Endothelial cell (in vitro differentiated cells): ENCODE results near the gene ALKBH5. TPM values are rescaled to one million over a fixed set of nuclear protein-coding genes. Genes with fewer than 3 reads are reported as not detected.
A peak's percentile ranks its signal among the peaks of the same experiment; 100 is the strongest.

Experiments used
- DNase-seq: peaks from one replicate; pipeline ENCODE4 v3.0.0; 2021; ENCODE audit warnings: low spot score
- H3K27ac Mint-ChIP-seq: one replicate; pipeline ENCODE4 v1.8.0; 2021; ENCODE audit warnings: mixed read lengths, inconsistent platforms; ENCODE audit not compliant: unreplicated experiment
- H3K27me3 Mint-ChIP-seq: one replicate; pipeline ENCODE4 v1.8.0; 2021; ENCODE audit warnings: mild to moderate bottlenecking, moderate library complexity, mixed read lengths, inconsistent platforms; ENCODE audit not compliant: unreplicated experiment
- H3K36me3 Mint-ChIP-seq: one replicate; pipeline ENCODE4 v1.8.0; 2021; ENCODE audit warnings: mild to moderate bottlenecking, low read depth, mixed read lengths, inconsistent platforms; ENCODE audit not compliant: unreplicated experiment
- H3K4me1 Mint-ChIP-seq: one replicate; pipeline ENCODE4 v1.8.0; 2021; ENCODE audit warnings: mild to moderate bottlenecking, mixed read lengths, inconsistent platforms; ENCODE audit not compliant: unreplicated experiment
- H3K4me3 Mint-ChIP-seq: one replicate; pipeline ENCODE4 v1.8.0; 2021; ENCODE audit warnings: mild to moderate bottlenecking, mixed read lengths, inconsistent platforms; ENCODE audit not compliant: unreplicated experiment
- H3K9me3 Mint-ChIP-seq: one replicate; pipeline ENCODE4 v1.8.0; 2021; ENCODE audit warnings: mixed read lengths, inconsistent platforms; ENCODE audit not compliant: unreplicated experiment
- CTCF ChIP-seq: fragments of 200-600 bp; sonication (generic); IDR thresholded peaks from one replicate; pipeline ENCODE4 v1.5.0; 2021; ENCODE audit warnings: antibody characterized with exemption; ENCODE audit not compliant: unreplicated experiment
- total RNA-seq: library from RNA; stranded (reverse); fragmentation: NEBNext Ultra II Directional; extraction: Animal tissue kit (Norgen Biotek cat#: 25700); gene quantifications from one replicate; pipeline ENCODE4 v1.2.1, GENCODE V29; 2021; ENCODE audit not compliant: unreplicated experiment

ALKBH5 gene
- total RNA-seq, 1 donor from 2014 or later, result 55.3 TPM

GRCh38 chr17:18179196-18179595 lies 4.4 kb upstream of the ALKBH5 start:
- no peak overlapping the region for H3K4me3 Mint-ChIP-seq
- peaks cover 5% of the 10 kb centered on the region for H3K4me1 Mint-ChIP-seq
- H3K27ac Mint-ChIP-seq, result no peak overlapping the region
- H3K27me3 Mint-ChIP-seq, result peaks cover 4% of the 10 kb centered on the region
- no peaks in the 10 kb centered on the region for H3K9me3 Mint-ChIP-seq
- H3K36me3 Mint-ChIP-seq, result no peaks in the 10 kb centered on the region
- TF ChIP-seq CTCF, result no peak
- no peak for DNase-seq

- Mint-ChIP-seq H3K4me3 (no peak overlapping the region), H3K4me1 (peaks cover 6% of the 10 kb centered on the region), H3K27ac (no peak overlapping the region)
Measured at GRCh38 chr17:18179804-18180203, 3.8 kb upstream of the ALKBH5 start.

GRCh38 chr17:18181358-18181757 lies 2.3 kb upstream of the ALKBH5 start:
- Mint-ChIP-seq H3K9me3 (no peaks in the 10 kb centered on the region), H3K27ac (no peak overlapping the region), H3K4me1 (peaks cover 22% of the 10 kb centered on the region)

More at GRCh38 chr17:18179804-18180203, 3.8 kb upstream of the ALKBH5 start:
- Mint-ChIP-seq H3K9me3 (no peaks in the 10 kb centered on the region), H3K27me3 (peaks cover 4% of the 10 kb centered on the region), H3K36me3 (no peaks in the 10 kb centered on the region)
- TF ChIP-seq CTCF, result no peak
- DNase-seq, result no peak

DNA sequence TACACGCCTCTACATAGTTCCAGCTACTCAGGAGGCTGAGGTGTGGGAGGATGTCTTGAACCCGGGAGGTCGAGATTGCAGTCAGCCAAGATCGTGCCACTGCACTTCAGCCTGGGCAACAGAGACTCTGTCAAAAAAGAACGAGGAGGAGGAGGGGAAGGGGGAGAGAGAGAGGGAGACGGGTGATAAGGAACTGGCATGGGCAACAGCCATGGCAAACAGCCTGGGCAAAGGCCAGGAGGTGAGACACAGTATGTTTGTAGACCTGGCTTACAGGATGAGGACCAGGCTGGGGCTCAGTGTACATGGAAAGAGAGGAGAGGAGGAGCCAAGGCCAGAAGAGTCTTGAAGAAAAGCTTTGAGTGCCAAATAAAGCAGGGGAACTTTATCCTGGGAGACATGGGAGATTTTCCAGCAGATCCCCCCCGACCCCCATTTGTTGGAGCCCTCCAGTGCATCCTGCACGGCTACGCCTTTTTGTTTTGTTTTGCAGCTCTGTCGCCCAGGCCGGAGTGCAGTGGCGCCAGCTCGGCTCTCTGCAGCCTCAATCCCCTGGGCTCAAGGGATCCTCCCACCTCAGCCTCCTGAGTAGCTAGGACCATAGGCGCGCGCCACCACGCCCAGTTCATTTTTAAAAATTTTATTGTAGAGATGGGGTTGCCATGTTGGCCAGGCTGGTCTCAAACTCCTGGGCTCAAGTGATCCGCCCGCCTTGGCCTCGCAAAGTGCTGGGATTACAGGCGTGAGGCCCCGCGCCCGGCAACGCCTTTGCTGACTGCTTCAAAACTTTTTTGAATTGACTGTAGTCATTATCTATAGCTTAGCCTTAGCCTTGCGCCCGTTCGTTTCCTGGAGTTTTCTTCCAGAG lies 1.3 kb upstream of the ALKBH5 start:
- no peaks in the 10 kb centered on the region for H3K9me3 Mint-ChIP-seq
- peak overlapping the region; percentile 94 for H3K27ac Mint-ChIP-seq
- H3K27me3 Mint-ChIP-seq, result peaks cover 7% of the 10 kb centered on the region
- DNase-seq, result peak; percentile 18
- no peak for TF ChIP-seq CTCF
- H3K4me3 Mint-ChIP-seq, result peak overlapping the region; percentile 93
- peaks cover 5% of the 10 kb centered on the region for H3K36me3 Mint-ChIP-seq
- H3K4me1 Mint-ChIP-seq, result peaks cover 32% of the 10 kb centered on the region

More at GRCh38 chr17:18181358-18181757, 2.3 kb upstream of the ALKBH5 start:
- no peak for TF ChIP-seq CTCF
- no peak for DNase-seq
- Mint-ChIP-seq H3K4me3 (no peak overlapping the region), H3K27me3 (peaks cover 7% of the 10 kb centered on the region), H3K36me3 (no peaks in the 10 kb centered on the region)

- DNase-seq, result peak; percentile 71
Measured at GRCh38 chr17:18182978-18183333, 672 bp upstream of the ALKBH5 start.

More at GRCh38 chr17:18182978-18183333, 672 bp upstream of the ALKBH5 start:
- Mint-ChIP-seq H3K9me3 (no peaks in the 10 kb centered on the region), H3K27me3 (peaks cover 7% of the 10 kb centered on the region), H3K36me3 (peaks cover 5% of the 10 kb centered on the region), H3K27ac (peak overlapping the region; percentile 94), H3K4me3 (peak overlapping the region; percentile 93), H3K4me1 (peaks cover 37% of the 10 kb centered on the region)
- TF ChIP-seq CTCF, result no peak
